Measurements from ENCODE around the gene CCDC169.
"Not testable (repeated sequence)": the region's sequence is repeated elsewhere in the genome, so short reads cannot be mapped to it uniquely, and the experiment has no call there.

Gene CCDC169

GRCh38 chr13:36297366-36298338 lies at the start of gene CCDC169:
Gene CCDC169, minus strand, starts transcription at chr13:36297814. Its CDS starts 95 bp downstream, at chr13:36297719.
- DNase-seq = peak; percentile 18 to 60

DNA sequence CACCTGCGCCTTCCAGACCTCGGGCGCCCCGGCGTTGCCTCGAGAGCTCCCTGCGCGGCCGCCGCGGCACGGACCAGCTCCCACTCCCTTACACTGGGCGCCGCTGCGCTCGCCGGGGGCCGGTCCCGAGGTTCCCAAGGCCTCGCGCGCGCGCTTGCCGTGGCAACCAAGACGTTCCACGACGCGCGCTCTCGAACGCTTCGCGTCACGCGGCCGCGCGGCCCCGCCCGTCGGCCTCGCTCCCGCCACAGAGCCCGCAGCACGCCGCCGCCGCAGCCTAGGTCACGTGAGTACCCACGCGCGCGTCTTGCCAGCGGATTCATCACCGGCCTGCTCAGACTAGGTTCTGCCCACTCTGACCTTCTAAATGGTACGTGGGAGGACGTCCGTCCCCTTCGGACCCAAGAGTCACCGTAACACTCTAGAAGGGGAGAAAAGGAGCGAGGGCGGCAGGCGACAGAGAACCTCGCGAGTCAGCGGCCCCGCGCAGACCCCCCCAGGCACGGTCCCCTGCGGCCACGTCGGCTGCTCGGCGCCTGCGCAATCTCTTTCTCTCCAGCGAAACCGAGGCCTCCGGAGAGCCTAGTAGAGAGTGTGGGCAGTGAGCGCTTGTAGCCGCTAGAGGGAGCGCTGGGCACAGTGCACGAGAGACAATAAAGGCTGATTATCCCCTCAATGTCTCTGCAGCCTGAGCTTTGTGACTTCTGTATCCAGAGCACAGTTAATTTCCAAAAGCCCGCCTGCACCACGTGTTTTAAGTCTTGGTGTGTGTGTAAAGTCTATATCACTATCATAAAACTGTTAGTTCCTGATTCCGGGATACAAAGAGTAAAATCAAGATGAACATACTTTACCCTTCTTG lies 48.8 kb upstream of the CCDC169 start, which contains the start of gene SPART:
Gene SPART, minus strand, starts transcription at position 173 of the 862 bp plus-strand sequence. CDS start 10,564 bp downstream, outside the sequence.
- peak; percentile 67 to 89 for DNase-seq

DNA sequence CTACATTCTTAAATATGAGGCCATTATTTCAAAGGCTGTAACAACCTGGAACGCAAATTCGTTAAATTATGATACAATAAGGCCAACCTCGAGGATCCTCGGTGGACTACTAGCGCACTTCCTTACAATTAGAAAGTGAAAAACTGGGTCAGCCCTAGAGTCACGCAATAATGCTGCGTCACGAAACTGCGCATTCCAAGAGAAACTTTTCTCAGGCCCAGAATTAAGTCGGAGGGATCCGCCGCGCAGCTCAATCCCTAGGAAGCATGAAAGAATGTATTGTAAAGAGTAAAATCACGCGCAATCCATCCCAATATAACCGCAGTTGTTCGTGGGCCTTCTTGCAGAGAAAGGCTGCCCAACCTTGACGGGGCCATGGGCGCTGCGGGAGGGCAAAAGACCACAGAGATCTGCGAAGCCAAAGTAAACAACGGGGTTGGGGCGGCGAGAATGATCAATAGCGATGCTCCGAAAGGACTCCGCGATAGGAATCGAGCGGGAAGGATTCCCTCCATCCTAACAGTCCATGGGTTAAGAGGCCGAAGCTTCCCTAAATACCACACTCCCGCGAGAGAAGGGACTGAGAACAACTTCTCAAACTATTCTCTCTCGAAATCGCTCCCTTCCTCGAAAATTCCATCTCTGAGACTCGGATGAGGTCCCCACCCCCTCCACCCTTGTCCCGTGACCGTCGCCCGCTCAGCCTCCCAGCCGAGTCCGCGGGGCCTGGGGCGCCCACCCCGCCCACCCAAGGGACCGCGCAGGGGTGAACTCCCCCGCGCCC lies 48.0 kb upstream of the CCDC169 start:
- peak; percentile 18 to 54 for DNase-seq

DNA sequence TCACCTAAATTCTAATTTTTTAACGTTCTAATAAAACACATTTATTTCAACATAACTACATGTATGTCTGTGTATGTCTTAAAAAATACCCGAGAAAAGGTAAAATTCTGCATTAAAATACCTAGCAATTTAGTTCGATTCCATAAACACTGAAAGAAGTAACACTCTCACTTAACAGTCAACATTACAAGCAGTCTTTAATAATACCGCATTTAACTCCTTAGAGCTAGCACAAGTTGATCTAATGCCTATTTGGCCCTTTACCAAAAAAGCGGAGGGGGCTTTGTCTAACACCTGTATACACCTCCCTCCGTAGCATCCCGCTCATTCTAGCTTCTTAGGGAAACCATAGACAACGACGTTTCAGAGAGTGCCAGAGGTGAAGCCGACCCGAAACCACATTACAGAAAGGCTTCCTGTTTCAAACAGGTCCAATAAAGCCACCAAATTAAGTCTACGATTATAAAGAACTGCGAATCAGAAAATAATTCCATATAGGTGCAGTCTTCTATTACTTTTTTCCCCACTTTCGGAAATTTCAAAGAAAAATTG lies 47.3 kb upstream of the CCDC169 start:
- DNase-seq = peak in 1 of 2 experiments; percentile 54

DNA sequence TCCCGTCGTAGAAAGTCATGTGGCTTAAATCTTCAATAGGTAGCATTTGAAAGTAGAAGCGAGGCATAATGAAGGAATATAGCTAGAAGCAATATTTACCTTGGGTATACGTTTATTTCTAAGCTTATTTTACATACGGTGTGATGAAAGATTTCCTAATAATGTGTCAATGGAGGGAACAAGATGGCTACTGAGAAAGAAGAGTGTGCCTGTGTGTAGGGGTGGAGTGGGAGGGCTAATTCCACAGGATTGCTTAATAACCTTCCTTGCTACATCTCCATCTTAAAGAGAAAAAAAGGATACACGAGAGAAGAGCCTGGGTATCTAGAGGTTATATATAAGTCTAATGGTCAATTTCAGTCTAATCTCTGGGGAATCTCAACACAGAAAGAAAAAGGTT lies 46.6 kb upstream of the CCDC169 start:
- peak in 1 of 2 experiments; percentile 10 for DNase-seq

- DNase-seq = no peak
Measured at GRCh38 chr13:36343766-36344165, 46.2 kb upstream of the CCDC169 start.

- DNase-seq = no peak
Measured at GRCh38 chr13:36342715-36343114, 45.1 kb upstream of the CCDC169 start.

DNA sequence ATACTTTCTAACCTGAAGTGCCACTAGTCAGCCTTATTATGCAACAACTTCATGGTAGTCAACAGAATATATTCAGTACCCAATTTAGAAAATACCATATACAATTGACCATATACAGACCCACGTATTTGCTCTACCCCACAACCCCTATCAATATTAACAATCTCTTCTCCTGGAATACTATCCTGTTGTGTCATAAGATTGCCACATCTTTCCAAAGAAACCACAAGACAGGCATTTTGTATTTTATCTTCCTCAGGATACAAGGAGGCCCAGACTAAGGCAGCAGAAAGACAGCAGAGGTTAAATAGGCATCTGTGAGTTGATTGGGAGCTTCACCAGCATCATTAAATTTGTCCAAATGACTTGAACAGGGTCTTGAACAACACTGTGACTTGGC lies 44.1 kb upstream of the CCDC169 start:
- DNase-seq = no peak

- no peak for DNase-seq
Measured at GRCh38 chr13:36339600-36340155, 42.1 kb upstream of the CCDC169 start.

GRCh38 chr13:36337938-36338641 lies 40.5 kb upstream of the CCDC169 start:
- DNase-seq = no peak

- peak in 1 of 2 experiments; percentile 50 for DNase-seq
Measured at GRCh38 chr13:36332986-36333385, 35.4 kb upstream of the CCDC169 start.

- DNase-seq = not testable (repeated sequence)
Measured at GRCh38 chr13:36332255-36332654, 34.6 kb upstream of the CCDC169 start.

- DNase-seq = no peak
Measured at GRCh38 chr13:36331280-36331679, 33.7 kb upstream of the CCDC169 start.

- no peak for DNase-seq
Measured at GRCh38 chr13:36329361-36329760, 31.7 kb upstream of the CCDC169 start.

DNA sequence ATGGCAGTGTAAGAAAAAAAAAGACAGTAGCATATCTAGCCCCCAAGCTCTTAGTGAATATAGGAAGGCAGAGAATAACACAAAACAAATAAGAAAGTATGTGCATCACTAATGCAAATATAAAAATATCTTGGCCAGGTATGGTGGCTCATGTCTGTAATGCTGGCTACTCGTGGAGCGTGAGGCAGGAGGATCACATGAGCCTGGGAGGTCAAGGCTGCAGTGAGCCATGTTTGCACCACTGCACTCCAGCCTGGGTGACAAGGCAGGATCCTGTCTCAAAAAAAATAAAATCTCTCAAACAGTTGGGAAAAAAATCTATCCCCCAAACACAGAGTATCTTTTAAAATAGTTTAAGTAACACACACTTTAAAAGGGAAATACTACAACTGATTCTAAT lies 31.2 kb upstream of the CCDC169 start:
- no peak for DNase-seq

- DNase-seq = no peak
Measured at GRCh38 chr13:36325912-36326311, 28.3 kb upstream of the CCDC169 start.

GRCh38 chr13:36324881-36325280 lies 27.3 kb upstream of the CCDC169 start:
- not testable (repeated sequence) for DNase-seq

GRCh38 chr13:36323951-36324566 lies 26.4 kb upstream of the CCDC169 start:
- no peak for DNase-seq

DNA sequence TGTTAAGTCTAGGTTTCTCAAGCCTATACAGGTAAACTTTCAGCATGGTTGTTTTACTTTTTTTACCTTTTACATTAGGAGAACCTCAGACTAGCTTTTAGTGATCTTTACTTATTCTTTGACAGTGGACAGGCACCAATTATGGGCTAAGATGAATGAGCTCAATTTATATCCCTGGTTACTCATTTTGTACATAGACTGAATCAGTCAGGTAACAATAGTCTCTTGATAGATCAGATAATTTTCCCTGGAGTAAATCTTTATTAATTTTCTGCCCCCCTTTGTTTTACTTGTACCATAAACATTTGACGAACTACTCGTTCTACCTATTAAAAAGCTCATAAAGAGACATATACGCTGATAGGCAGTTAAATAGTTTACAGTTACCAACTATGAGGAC lies 25.8 kb upstream of the CCDC169 start:
- no peak for DNase-seq

GRCh38 chr13:36319793-36320192 lies 22.2 kb upstream of the CCDC169 start:
- DNase-seq = not testable (repeated sequence)
